ENCODE data around the gene ZFP91. TPM values are rescaled to one million over a fixed set of nuclear protein-coding genes. Genes with fewer than 3 reads are reported as not detected.

ZFP91 gene
- total and polyA plus RNA-seq, 2 of the 13 experiments (the other 11 are each of a cell fraction or from before 2014, with no cell fraction given): 13.5 to 38.6 TPM

DNA sequence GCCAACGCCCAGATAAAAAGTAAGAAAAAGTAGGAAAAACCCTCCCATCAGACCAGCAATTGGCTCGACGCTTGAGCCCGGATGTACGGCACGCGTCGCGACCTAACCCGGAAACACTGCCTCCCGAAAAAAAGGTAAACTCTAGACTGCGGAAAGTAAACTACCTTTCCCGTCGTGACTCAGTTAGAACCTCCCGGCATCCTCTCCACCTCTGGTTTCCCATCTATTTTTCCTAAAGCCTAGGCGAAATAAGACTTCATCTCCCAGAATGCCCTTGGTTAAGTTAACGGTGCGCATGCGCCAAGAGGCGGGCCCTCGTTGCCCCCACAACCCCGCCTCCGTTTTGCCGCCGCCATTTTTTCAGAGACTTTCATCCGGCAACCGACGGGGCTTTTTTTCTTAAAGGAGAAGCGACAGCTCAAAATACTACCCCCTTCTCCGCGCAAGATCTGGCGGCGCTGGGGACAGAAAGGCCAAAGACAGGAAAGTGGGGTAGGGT is 678 bp upstream of the ZFP91 start (continued):
- TF ChIP-seq JDP2 (CRISPR knock-in tag; IDR thresholded peaks at IDR 0.05; ENCODE audit: borderline replicate concordance) (no peak), IKZF1 (IDR thresholded peaks at IDR 0.05) (no peak), ZNF446 (CRISPR knock-in tag; IDR thresholded peaks at IDR 0.05) (no peak), DZIP1 (CRISPR knock-in tag; IDR thresholded peaks at IDR 0.05) (no peak), ZKSCAN8 (CRISPR knock-in tag; IDR thresholded peaks at IDR 0.05; ENCODE audit: borderline replicate concordance) (no peak; the same call in 1 of the 2 replicates), SP1 (IDR thresholded peaks at IDR 0.05) (no peak), SP1 (CRISPR knock-in tag; IDR thresholded peaks at IDR 0.05) (no peak), ZNF251 (CRISPR knock-in tag; IDR thresholded peaks at IDR 0.05) (no peak), KDM4B (CRISPR knock-in tag; IDR thresholded peaks at IDR 0.05) (no peak; the same call in 1 of the 2 replicates), CERS6 (CRISPR knock-in tag; IDR thresholded peaks at IDR 0.05) (no peak), PAF1 (CRISPR knock-in tag; IDR thresholded peaks at IDR 0.05) (no peak), LBX2 (CRISPR knock-in tag; IDR thresholded peaks at IDR 0.05; ENCODE audit: borderline replicate concordance) (no peak), JUNB (CRISPR knock-in tag; IDR thresholded peaks at IDR 0.05; ENCODE audit: borderline replicate concordance) (no peak), ELF4 (CRISPR knock-in tag; IDR thresholded peaks at IDR 0.05; ENCODE audit: borderline replicate concordance) (no peak), ZNF775 (CRISPR knock-in tag; IDR thresholded peaks at IDR 0.05; ENCODE audit: borderline replicate concordance) (no peak), FOXK1 (CRISPR knock-in tag; IDR thresholded peaks at IDR 0.05; ENCODE audit: borderline replicate concordance, low read depth) (peak; percentile 98), ZBTB7A (CRISPR knock-in tag; IDR thresholded peaks at IDR 0.05) (no peak), ZNF720 (CRISPR knock-in tag; IDR thresholded peaks at IDR 0.05) (no peak), ELF1 (CRISPR knock-in tag; IDR thresholded peaks at IDR 0.05) (peak; percentile 85), TBX2 (CRISPR knock-in tag; IDR thresholded peaks at IDR 0.05; ENCODE audit: borderline replicate concordance) (no peak), AGO1 (IDR thresholded peaks at IDR 0.05; ENCODE audit: low read depth, low read length, poor library complexity, severe bottlenecking) (no peak), ZNF354B (CRISPR knock-in tag; IDR thresholded peaks at IDR 0.05) (no peak), HOXA5 (CRISPR knock-in tag; IDR thresholded peaks at IDR 0.05) (peak; percentile 57; the same call in 1 of the 2 replicates), ZNF776 (CRISPR knock-in tag; IDR thresholded peaks at IDR 0.05) (no peak), ZNF224 (CRISPR knock-in tag; IDR thresholded peaks at IDR 0.05) (no peak), SP5 (CRISPR knock-in tag; IDR thresholded peaks at IDR 0.05; ENCODE audit: borderline replicate concordance, low read depth) (no peak)
- TF ChIP-seq, protein P1, sequence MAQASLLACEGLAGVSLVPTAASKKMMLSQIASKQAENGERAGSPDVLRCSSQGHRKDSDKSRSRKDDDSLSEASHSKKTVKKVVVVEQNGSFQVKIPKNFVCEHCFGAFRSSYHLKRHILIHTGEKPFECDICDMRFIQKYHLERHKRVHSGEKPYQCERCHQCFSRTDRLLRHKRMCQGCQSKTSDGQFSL (CRISPR knock-in tag; IDR thresholded peaks at IDR 0.05): 0 out of 2 replicates have a peak, but pooled peaks have one; percentile 26
- TF ChIP-seq, protein P2, sequence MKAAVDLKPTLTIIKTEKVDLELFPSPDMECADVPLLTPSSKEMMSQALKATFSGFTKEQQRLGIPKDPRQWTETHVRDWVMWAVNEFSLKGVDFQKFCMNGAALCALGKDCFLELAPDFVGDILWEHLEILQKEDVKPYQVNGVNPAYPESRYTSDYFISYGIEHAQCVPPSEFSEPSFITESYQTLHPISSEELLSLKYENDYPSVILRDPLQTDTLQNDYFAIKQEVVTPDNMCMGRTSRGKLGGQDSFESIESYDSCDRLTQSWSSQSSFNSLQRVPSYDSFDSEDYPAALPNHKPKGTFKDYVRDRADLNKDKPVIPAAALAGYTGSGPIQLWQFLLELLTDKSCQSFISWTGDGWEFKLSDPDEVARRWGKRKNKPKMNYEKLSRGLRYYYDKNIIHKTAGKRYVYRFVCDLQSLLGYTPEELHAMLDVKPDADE (CRISPR knock-in tag; IDR thresholded peaks at IDR 0.05): no peak
